Upper lobe of left lung (tissue), 4 donors: Measurements from ENCODE around the gene LHX5.

ENCODE experiments used
- CTCF ChIP-seq, 6 experiments: fragments of 450-650 bp in 4 of 6; fragments of 200-600 bp in 2 of 6; sonication (generic) in 2 of 6; IDR thresholded peaks; one replicate each; pipeline ENCODE4 v1.5.1; 2016 to 2019; ENCODE audit warnings: antibody characterized with exemption in 6 of 6
- EP300 ChIP-seq, 4 donors: sonication (generic); formaldehyde crosslinking; IDR thresholded peaks; one replicate each; pipeline ENCODE4 v1.5.1; 2017; ENCODE audit warnings: antibody characterized with exemption in 4 of 4, control low read depth in 2 of 4

GRCh38 chr12:113453330-113453729 lies 18.3 kb downstream of the LHX5 start:
- TF ChIP-seq CTCF (IDR thresholded peaks at IDR 0.05), result no peak
- TF ChIP-seq EP300 (IDR thresholded peaks at IDR 0.05), result no peak
